IMR-90 (cell line): ENCODE measurements around the gene CANX. TPM values are rescaled to one million over a fixed set of nuclear protein-coding genes. Genes with fewer than 3 reads are reported as not detected.

ENCODE experiments used
- ATAC-seq: fragments of 200-7000 bp; cut with Tn5 transposase; 2 replicates; pipeline ENCODE4 v1.9.1; 2020; ENCODE audit warnings: low read depth, mild to moderate bottlenecking, moderate library complexity
- BruUV-seq: library from RNA; stranded (reverse); fragments of 400-500 nt; replicated peaks from 2 replicates; lab custom pipeline; 2021; lab: Mats Ljungman, UMichigan
- CTCF ChIA-PET: fragments of 300-600 bp; formaldehyde crosslinking; extraction: SDS; loops from one replicate; lab custom pipeline; 2021; ENCODE audit warnings: antibody characterized with exemption; lab: Yijun Ruan, JAX
- POLR2A ChIA-PET: fragments of 300-600 bp; sonication (Branson Sonifier 250); formaldehyde crosslinking; loops from one replicate; lab custom pipeline; 2022; ENCODE audit warnings: antibody characterized with exemption; ENCODE audit not compliant: unreplicated experiment; lab: Charles Lee
- DNase-seq: peaks from one replicate; pipeline ENCODE4 v3.0.0; 2013
- H2AFZ ChIP-seq: replicated peaks from 2 replicates; pipeline ENCODE3; 2013; ENCODE audit warnings: low read length, mild to moderate bottlenecking; ENCODE audit not compliant: poor library complexity
- H2AK5ac ChIP-seq: 2 replicates; pipeline ENCODE4 v1.6.1; 2013; ENCODE audit warnings: low read depth, low read length, inconsistent platforms
- H2AK9ac ChIP-seq: replicated peaks from 2 replicates; pipeline ENCODE3; 2013; ENCODE audit warnings: mild to moderate bottlenecking, low read depth, low read length, moderate library complexity; ENCODE audit not compliant: poor library complexity
- H2BK120ac ChIP-seq: 2 replicates; pipeline ENCODE4 v1.6.1; 2013; ENCODE audit warnings: low read depth, low read length, inconsistent platforms
- H2BK15ac ChIP-seq: 3 replicates; pipeline ENCODE4 v1.6.1; 2013; ENCODE audit warnings: low read depth, low read length, inconsistent platforms
- H2BK20ac ChIP-seq: 2 replicates; pipeline ENCODE4 v1.6.1; 2013; ENCODE audit warnings: low read depth, mild to moderate bottlenecking, inconsistent platforms, low read length, moderate library complexity
- H2BK5ac ChIP-seq: 2 replicates; pipeline ENCODE4 v1.6.1; 2013; ENCODE audit warnings: mild to moderate bottlenecking, low read depth, low read length, inconsistent platforms; ENCODE audit not compliant: poor library complexity, severe bottlenecking
- H3K14ac ChIP-seq: replicated peaks from 2 replicates; pipeline ENCODE4 v1.6.1; 2013; ENCODE audit warnings: low read depth, low read length, inconsistent platforms
- H3K18ac ChIP-seq: 2 replicates; pipeline ENCODE4 v1.6.1; 2013; ENCODE audit warnings: low read depth, low read length, control low read depth
- H3K23ac ChIP-seq: 2 replicates; pipeline ENCODE4 v1.6.1; 2013; ENCODE audit warnings: low read depth, low read length, inconsistent platforms
- H3K27ac ChIP-seq: 2 replicates; pipeline ENCODE4 v1.5.1; 2013; ENCODE audit warnings: mild to moderate bottlenecking, control low read depth, low read length; ENCODE audit not compliant: insufficient read depth
- H3K27me3 ChIP-seq: 2 replicates; pipeline ENCODE4 v1.6.1; 2013; ENCODE audit warnings: low read length; ENCODE audit not compliant: control insufficient read depth, insufficient read depth
- H3K36me3 ChIP-seq: 2 replicates; pipeline ENCODE4 v1.6.1; 2013; ENCODE audit warnings: low read length, mixed read lengths; ENCODE audit not compliant: control insufficient read depth, insufficient read depth
- H3K4ac ChIP-seq: 2 replicates; pipeline ENCODE4 v1.6.1; 2013; ENCODE audit warnings: low read depth, low read length, inconsistent platforms
- H3K4me1 ChIP-seq: 2 replicates; pipeline ENCODE4 v1.6.1; 2013; ENCODE audit warnings: low read length, mixed read lengths; ENCODE audit not compliant: control insufficient read depth, insufficient read depth
- H3K4me2 ChIP-seq: 2 replicates; pipeline ENCODE4 v1.6.1; 2013; ENCODE audit warnings: low read depth, mild to moderate bottlenecking, control low read depth, low read length, moderate library complexity
- H3K4me3 ChIP-seq: 2 replicates; pipeline ENCODE4 v1.5.1; 2013; ENCODE audit warnings: low read depth, mild to moderate bottlenecking, control low read depth, low read length, moderate library complexity; ENCODE audit not compliant: insufficient read depth
- H3K56ac ChIP-seq: 2 replicates; pipeline ENCODE4 v1.6.1; 2013; ENCODE audit warnings: low read length, inconsistent platforms; ENCODE audit not compliant: insufficient read depth; ENCODE audit errors: extremely low read depth
- H3K79me1 ChIP-seq, 2 experiments: 2 replicates each; pipeline ENCODE4 v1.6.1; 2013; ENCODE audit warnings: low read length in 2 of 2, inconsistent platforms in 1 of 2, low read depth in 1 of 2
- H3K9ac ChIP-seq: 2 replicates; pipeline ENCODE4 v1.6.1; 2013; ENCODE audit warnings: low read depth, low read length, control low read depth
- H3K9me1 ChIP-seq: 2 replicates; pipeline ENCODE4 v1.6.1; 2013; ENCODE audit warnings: low read length, inconsistent platforms; ENCODE audit not compliant: insufficient read depth
- H3K9me3 ChIP-seq: 2 replicates; pipeline ENCODE4 v1.6.1; 2013; ENCODE audit warnings: low read length; ENCODE audit not compliant: control insufficient read depth, insufficient read depth
- H4K20me1 ChIP-seq: 2 replicates; pipeline ENCODE4 v1.6.1; 2013; ENCODE audit warnings: low read length, inconsistent platforms; ENCODE audit not compliant: insufficient read depth
- H4K5ac ChIP-seq: 2 replicates; pipeline ENCODE4 v1.6.1; 2013; ENCODE audit warnings: mild to moderate bottlenecking, low read depth, low read length, control low read depth
- H4K8ac ChIP-seq, 2 experiments: 2 replicates each; pipeline ENCODE4 v1.6.1; 2013; ENCODE audit warnings: low read depth in 2 of 2, low read length in 2 of 2, control low read depth in 1 of 2, inconsistent platforms in 1 of 2
- H4K91ac ChIP-seq: 2 replicates; pipeline ENCODE4 v1.6.1; 2013; ENCODE audit warnings: low read depth, low read length, inconsistent platforms; ENCODE audit not compliant: insufficient read depth
- BHLHE40 ChIP-seq: fragments of 150-350 bp; IDR thresholded peaks from 2 replicates; pipeline ENCODE4 v1.6.1; 2016; ENCODE audit warnings: mild to moderate bottlenecking, low read depth, low read length
- MAZ ChIP-seq: IDR thresholded peaks from 2 replicates; pipeline ENCODE4 v1.6.1; 2012; ENCODE audit warnings: low read depth, mild to moderate bottlenecking, low read length, improper control_type of control experiment, moderate library complexity, borderline replicate concordance
- WGBS, 2 experiments: methylation state at CpG; one replicate each; pipeline versions ENCODE4 v1.1.5 to v1.1.7; 2013; ENCODE audit warnings: missing lambda C conversion rate in 2 of 2; ENCODE audit not compliant: insufficient read length in 1 of 2; ENCODE audit errors: extremely low coverage in 2 of 2; 5-methylcytosine and 5-hydroxymethylcytosine counted together
- dilution Hi-C: fragments of 300-500 bp; cut with HindIII; formaldehyde crosslinking; loops from one replicate; pipeline ENCODE4 v1.14.3; 2018; ENCODE audit warnings: low sequenced_read_pairs; ENCODE audit not compliant: unreplicated experiment
- in situ Hi-C: fragments of 300-500 bp; cut with MboI; formaldehyde crosslinking; loops from 3 replicates; pipeline ENCODE4 v1.14.3; 2019; ENCODE audit warnings: low sequenced_read_pairs, inconsistent platforms, mixed read lengths
- intact Hi-C: fragments of 100-400 bp; cut with micrococcal nuclease; formaldehyde crosslinking; loops from 2 replicates; pipeline ENCODE4 v1.10.0; 2022
- polyA plus RNA-seq, 3 experiments: library from polyadenylated mRNA; depleted of rRNA; stranded (reverse); fragments of >200 nt; gene quantifications; 2 replicates each; pipeline ENCODE4 v1.2.3, GENCODE V29; 2012; ENCODE audit warnings: low replicate concordance in 1 of 3
- total RNA-seq: library from RNA; depleted of rRNA; stranded (reverse); fragments of >200 nt; gene quantifications from 2 replicates; pipeline ENCODE4 v1.2.3, GENCODE V29; 2012

Gene CANX
- total and polyA plus RNA-seq, 2 of the 4 experiments (the other 2 are of a cell fraction) = 216 to 345 TPM

GRCh38 chr5:179774442-179774841 lies 75.7 kb downstream of the CANX start:
- Histone ChIP-seq H3K4me2 (no peak overlapping the region), H4K5ac (no peak overlapping the region), H3K79me1 (peaks cover 17 to 34% of the 10 kb centered on the region in 2 experiments), H3K27me3 (no peaks in the 10 kb centered on the region), H3K9me1 (no peaks in the 10 kb centered on the region), H2BK5ac (no peak overlapping the region), H4K8ac (no peak overlapping the region), H3K36me3 (peaks cover 73% of the 10 kb centered on the region), H3K56ac (no peak overlapping the region), H4K91ac (no peak overlapping the region), H2AFZ (no peak overlapping the region), H2BK15ac (no peak overlapping the region), H2AK9ac (no peak overlapping the region), H3K23ac (no peak overlapping the region), H3K4me3 (no peak overlapping the region), H2BK20ac (no peak overlapping the region), H2BK120ac (no peak overlapping the region), H2AK5ac (no peak overlapping the region), H3K9ac (no peak overlapping the region), H3K4ac (no peak overlapping the region), H3K4me1 (no peaks in the 10 kb centered on the region), H3K27ac (no peak overlapping the region), H3K18ac (no peak overlapping the region), H3K14ac (no peak overlapping the region), H4K20me1 (0 out of 2 replicates have a peak, but pooled peaks cover 5% of the 10 kb centered on the region), H3K9me3 (no peaks in the 10 kb centered on the region)
- dilution Hi-C loops = no loop called here
- POLR2A ChIA-PET = no interaction called here
- intact Hi-C loops = no loop called here
- CTCF ChIA-PET = no interaction called here
- 95% methylated on average over 8 of the region's 12 CpGs; no CpG with 5 or more reads in 1 of the 2 experiments for WGBS, 2 experiments
- no peak for DNase-seq
- in situ Hi-C loops = no loop called here
- no peak for TF ChIP-seq BHLHE40
- no peak for TF ChIP-seq MAZ
- ATAC-seq = no peak
- BruUV-seq = no TSS peak
